HG03520 (cell line): ENCODE results near the gene ROCK2.
"Not testable (repeated sequence)": the region's sequence is repeated elsewhere in the genome, so short reads cannot be mapped to it uniquely, and the experiment has no call there.

ENCODE experiments used
- ATAC-seq: cut with Tn5 transposase; IDR thresholded peaks from one replicate; pipeline ENCODE4 v1.9.1; 2021; ENCODE audit warnings: mild to moderate bottlenecking, moderate library complexity; ENCODE audit not compliant: unreplicated experiment

ROCK2 gene

DNA sequence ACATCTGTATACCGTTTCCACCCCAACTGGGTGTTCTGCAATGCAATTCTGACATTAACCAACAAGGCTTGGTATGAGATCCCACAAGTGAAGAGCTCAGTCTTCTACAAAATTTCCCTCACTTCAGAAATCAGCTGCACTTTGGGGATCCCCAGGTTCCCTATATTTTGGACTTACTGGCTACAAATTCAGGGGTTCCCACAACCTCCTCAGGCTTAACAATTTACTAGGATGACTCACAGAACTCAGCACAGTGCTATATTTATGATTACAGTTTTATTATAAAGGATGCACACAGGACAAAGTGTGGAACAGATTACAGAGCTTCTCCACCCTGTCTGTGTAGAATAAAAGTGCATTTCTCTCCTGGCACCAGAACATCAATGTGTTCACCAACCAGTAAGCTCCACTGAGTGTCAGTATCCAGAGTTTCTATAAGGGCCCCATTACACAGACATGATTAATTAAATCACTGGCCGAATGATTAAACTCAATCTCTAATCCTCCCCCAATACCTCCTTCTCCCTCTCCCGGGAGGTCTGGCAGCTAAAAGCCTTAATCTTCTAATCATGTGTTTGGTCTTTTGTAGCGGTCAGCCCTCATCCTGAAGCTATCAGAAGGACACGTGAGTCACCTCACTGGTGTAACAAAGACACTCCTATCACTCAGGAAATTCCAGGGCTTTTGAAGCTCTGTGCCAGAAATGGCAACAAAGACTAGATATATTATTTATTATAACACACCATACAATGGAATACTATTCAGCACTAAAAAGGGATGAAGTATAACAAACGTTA lies 104.6 kb downstream of the ROCK2 start:
- no peak for ATAC-seq

DNA sequence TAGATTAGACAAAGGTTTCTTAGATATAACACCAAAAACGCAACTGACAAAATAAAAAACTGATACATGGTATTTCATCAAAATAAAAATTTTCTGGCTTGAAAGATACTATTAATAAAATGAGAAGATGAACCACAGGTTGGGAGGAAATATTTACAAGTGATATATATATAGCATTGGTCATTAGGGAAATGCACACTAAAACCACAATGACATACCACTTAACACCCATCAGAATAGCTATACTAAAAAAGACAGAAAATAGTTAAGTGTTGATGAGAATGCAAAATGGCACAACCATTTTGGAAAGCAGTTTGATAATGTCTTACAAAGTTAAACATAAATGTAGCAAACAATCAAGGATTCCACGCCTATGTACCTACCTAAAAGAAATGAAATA lies 105.3 kb downstream of the ROCK2 start:
- ATAC-seq = no peak

DNA sequence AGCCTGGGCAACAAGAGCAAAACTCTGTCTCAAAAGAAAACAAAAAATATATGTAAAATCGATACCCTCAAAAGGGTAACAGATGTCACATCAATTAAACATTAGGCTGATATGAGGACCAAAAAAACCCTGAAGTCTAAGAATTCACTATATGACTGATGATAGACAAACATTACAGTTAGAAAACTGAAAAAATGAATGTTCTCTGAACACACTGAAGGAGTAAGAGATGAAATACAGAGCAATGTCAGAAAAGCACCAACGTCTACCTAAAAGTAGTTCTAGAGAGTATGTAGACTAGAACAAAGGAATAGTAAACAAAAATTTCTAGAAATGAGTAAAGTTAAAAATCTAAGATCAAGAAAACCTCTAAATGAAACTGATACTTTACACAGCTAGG lies 107.3 kb downstream of the ROCK2 start:
- ATAC-seq = no peak

DNA sequence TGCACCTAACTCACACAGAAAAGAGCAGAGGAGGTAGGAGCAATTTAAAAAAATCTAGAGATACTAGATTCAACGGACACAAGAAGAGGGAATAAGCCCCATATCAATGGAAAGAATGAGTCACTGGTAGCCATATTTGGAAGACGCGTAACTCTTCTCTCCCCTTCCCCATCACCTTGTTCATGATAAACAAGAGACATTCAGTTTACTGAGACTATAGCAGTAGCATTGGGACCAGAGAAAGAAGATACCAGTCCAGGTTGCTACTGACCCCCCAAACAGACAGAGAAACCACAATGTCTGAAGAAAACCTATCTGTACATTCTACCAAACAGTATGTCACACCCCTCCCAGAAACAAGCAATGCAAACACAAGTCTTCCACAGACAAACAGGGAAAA lies 108.1 kb downstream of the ROCK2 start:
- no peak for ATAC-seq

DNA sequence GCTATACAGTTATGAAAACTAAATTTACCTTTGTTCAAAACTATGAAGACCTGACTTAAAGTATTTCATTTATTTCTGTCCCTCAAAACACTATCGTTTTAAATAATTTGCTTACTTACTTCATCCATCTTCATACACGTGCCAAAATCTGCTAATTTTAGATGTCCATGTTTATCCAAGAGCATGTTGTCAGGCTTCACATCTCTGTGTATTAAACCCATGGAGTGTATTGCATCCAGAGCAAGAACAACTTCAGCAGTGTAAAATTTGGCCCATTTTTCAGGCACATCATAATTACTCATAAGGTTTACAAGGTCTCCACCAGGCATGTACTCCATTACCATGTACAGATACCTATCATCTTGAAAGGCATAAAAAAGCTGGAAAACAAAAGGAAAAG lies 108.9 kb downstream of the ROCK2 start:
- no peak for ATAC-seq

DNA sequence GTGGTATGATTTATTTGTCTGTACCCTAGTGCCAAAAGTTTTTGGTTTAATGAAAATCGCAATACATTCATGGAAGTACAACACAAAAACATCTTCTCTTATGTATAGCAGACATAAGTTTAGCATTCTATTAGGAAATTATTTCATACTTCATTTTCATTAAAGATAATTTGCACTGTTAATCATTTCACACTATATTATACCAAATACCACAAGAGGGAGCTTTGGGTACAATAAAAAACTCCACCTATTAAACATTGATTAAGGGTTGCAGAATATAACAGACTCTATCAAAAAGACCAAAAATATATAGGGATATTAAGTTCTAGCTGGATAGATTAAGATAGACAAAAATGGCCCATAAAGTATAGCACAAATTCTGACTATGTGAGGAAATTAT lies 110.1 kb downstream of the ROCK2 start:
- ATAC-seq = no peak

DNA sequence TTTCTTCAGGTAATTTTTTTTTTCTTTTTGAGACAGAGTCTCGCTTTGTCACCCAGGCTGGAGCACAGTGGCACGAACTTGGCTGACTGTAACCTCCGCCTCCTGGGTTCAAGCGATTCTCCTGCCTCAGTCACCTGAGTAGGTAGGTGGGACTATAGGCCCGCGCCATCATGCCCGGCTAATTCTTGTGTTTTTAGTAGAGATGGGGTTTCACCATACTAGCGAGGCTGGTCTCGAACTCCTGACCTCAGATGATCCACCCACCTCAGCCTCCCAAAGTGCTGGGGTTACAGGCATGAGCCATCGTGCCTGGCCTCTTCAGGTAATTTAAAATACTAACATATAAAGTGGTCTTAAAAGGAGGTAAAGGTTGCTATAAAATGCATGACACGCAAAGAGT lies 113.2 kb downstream of the ROCK2 start:
- ATAC-seq = not testable (repeated sequence)

DNA sequence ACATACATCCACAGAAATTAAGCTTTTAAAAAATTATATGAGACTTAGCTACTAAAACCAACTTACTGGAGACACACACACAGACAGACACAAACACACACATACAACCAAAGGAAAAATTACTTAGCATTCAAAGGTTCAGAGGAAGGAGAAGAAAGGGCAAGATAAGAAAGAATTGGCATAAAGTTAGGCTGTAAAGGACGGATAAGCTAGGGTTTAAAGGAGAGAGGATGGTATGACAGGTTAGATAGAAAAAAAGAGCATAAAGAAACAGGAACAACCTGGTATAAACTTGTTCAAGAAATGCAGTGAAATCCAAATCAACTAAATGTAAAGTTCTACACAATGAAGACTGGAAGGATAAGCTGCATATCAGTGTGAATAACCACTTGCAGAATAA lies 115.7 kb downstream of the ROCK2 start:
- no peak for ATAC-seq

DNA sequence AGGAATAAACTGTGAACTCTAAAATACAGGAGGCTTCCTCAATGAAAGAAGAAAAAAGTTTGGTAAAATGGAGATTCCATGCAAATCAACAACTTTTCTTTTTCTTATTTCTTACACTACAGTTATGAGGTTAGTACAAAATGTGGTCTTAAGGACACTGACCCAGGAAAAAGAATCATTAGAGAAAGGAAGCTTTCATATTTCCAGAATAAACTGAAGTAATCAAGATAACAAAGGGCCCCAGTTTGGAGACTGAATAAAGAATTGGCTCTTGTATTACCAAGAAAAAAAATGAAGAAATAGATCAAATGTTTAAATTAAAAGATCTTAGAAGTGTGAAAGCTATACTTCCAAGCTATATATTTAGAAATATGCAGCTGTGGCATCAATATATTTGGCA lies 116.8 kb downstream of the ROCK2 start:
- ATAC-seq = no peak

DNA sequence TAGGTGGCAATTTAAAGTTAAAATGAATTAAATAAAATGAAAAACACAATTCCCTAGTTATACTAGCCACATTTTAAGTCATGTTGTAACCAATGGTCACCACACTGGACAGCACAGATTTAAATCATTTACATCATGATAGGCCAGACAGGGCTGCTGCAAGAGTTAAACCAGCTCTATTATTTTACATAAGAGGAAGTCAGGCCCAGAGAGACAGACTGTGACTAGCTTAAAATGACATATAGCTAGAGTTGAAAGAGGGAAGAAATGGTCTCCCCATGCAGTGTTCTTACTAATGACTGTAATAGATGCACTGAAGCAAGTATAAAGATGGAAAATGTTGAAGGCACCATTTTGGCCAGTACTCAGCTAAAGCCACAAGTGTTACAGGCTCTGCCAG lies 119.5 kb downstream of the ROCK2 start:
- no peak for ATAC-seq

DNA sequence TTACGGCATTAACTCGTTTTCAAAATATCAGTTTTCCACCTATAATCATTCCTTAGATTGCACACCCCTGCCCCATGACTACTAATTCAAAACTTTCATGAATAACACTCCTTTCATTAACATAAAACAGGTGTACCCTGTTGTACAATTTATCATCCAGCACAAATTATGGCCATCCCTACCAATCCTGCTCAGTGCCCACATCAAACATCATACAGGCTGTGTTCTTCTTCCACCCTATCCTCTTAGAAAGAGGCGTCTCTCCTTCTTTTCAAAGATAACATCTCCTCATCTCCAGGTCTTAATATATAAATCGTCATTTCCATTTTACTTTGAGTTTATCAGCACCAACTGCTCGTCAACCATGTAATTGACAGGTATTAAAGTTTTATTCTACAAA lies 121.6 kb downstream of the ROCK2 start:
- no peak for ATAC-seq

DNA sequence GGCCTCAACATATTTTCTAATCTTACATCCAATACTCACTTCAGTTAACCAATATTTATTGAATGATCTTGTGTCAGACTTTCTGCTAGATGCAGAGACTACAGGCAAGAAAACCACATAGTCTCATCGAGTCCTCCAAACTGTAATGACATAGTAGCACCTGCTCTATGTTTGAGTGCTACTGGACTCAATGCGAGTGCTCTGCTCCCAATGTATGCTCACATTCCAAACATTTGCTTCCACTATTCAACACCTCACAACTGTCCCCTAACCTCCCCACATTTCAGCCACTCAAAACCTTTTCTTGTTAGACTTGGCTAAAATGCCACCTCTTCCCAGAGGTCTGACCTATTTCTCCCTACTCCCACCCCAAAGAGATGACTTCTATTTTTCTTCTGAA lies 124.0 kb downstream of the ROCK2 start:
- no peak for ATAC-seq

DNA sequence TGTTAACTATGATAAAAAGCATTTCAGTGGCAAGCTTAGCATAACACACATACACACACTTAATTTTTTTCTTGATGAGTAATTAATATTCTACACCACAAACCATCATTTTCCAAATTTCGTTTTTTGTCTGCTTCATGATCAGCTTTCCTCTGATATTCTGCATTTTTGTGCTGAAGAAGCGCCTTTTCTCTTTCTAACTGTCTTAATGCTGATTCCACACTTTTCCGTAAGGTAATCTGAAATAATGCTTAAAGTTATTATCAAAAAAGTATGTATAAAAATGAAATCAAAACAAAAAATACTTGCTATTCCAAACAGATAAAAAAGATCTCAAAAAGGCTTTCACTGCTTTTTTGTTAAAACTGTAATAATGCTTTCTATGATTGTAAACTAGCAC lies 129.0 kb downstream of the ROCK2 start:
- ATAC-seq = no peak

DNA sequence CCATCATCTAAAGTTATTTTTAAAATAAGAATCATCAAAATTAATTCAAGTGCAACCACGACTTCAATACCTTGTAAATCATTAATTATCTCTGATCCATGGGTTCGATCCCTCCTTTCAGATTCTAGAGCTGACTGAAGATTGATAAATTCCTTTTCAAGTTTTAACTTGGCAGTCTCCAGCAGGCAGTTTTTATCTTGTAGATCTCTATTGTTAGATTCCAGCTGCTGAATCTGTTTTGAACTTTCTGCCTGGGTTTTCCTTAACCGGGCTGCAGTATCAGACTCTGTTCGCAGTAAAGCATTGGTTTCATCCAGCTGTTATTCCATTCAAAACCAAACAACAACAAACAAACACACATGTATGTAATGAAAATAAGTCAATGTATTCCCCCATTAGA lies 129.7 kb downstream of the ROCK2 start:
- no peak for ATAC-seq

DNA sequence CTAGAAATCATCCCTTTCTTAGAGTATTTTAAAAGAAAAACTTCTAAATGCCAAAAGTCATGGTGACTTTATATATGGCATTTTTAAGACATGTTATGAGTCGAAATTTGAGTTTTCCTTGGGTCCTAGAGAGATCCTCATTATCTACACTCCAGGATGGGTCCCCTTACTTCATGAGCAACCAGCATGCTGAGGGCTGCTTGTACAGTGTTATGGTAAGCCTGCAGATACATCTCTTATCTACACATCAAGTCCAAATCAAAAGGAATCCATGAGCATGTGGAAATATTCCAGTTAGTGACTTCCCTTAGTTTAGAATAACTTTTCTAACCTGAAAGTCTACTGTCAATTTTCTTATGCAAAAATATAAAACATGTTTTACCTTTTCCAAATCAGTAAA lies 130.5 kb downstream of the ROCK2 start:
- ATAC-seq = no peak

DNA sequence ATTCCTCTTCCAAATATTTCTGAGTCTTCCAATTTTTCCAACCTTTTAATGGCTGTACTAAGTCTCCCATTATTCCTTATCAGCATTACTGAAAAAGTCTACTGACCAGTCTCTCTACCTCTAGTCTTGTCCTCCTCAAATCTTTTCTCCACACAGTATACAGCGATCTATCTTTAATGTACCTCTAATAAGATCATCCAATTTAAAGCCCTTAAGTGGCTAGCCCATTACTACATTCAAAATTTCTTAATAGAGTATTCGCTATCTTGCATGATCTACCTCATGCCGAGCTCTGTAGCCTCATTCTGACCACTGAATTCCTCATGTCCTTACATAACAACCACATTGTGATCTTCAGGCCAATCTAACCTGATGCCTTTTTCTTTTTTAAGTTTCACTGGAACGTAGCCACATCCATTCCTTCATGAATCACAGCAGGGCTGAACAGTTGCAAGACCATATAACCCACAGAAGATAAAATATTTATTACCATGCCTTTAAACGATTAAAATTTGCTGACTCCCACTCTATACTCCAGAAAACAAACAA lies 131.3 kb downstream of the ROCK2 start:
- no peak for ATAC-seq

DNA sequence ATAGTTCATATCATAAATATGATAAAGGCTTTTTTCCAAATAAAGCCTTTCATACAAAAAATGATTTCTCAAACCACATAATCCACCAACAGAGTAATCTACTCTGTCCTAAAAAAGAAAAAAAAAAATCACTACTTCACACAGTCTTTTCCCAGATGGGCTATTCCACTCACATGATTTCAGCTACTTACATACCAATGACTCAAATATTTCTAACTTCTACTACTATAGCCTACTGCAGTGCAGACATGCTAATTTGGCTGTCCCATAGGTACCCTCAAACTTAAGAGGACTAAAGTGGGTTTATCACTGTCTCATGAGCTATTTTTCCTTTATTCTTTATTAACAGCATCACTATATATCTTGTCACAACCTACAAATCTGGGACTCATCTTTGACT lies 131.8 kb downstream of the ROCK2 start:
- ATAC-seq = no peak

DNA sequence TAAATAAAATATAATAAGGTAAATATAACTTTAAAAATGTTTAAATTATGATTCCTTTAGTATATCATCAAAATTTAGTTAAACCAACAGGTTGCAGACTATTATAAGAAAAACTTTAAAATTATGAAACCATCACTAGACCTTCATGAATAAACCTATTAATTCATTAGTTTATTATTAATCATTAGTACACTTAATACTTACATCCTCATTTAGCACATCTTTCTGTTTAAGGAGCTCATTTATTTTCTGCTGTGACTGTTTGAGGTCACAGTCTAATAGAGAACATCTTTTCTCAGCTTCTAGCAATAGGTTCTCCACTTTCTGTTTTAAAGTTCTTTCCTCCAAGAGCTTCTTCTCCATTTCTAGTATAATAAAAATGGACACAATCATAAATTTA lies 136.4 kb downstream of the ROCK2 start:
- no peak for ATAC-seq

DNA sequence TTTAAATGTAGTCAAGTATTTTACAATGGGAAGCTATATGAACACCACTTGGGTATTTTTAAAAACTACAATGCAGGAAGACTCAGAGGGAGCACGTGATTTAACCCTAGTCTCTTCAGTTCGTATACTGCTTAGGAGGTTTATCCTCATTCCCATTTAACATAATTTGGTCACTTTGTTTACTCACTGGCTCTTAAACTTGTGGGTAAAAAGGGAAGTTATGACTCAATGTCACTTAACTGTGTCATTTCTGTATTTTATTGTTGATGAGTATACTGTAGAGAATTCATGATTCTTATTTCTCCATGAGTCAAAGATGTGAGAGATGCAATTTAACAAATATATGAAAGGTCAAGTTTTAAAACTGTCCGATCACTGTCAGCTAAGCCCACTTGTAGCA lies 141.0 kb downstream of the ROCK2 start:
- ATAC-seq = peak; percentile 46

DNA sequence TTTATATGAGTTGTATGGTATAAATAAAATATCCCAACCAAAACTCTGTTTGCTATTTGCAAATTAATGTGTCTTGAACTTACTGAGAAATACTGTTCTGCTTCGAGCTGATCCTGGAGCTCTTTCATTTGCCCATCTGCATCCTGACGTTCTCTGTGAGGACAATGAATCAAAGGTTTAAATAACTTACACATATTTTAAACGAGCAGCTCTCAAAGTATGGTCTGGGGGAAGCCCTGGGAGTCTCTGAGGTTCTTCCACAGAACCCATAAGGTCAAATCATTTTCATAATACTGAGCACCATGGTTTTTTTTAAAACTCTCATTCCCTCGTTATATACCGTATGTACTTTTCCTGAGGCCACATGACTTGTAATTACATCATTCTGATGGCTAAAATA lies 142.5 kb downstream of the ROCK2 start:
- no peak for ATAC-seq

DNA sequence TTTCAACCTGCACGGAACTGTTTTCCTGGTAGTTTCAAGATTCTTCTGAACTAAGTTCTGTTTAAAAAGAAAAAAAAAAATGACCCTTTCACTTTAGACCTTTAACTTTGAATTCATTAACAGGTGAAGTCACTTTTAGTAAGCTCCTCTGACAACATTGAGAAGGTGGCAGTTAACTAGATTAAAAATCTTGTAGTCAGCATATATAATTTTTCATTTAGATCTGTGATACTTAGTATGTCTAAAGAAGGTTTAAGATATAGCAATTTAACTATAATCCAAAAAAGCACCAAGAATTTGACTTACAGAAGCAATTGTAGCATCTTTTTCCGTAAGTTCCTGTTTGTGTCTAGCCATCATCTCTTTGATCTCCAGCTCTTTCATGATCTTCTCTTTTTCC lies 143.8 kb downstream of the ROCK2 start:
- ATAC-seq = no peak

DNA sequence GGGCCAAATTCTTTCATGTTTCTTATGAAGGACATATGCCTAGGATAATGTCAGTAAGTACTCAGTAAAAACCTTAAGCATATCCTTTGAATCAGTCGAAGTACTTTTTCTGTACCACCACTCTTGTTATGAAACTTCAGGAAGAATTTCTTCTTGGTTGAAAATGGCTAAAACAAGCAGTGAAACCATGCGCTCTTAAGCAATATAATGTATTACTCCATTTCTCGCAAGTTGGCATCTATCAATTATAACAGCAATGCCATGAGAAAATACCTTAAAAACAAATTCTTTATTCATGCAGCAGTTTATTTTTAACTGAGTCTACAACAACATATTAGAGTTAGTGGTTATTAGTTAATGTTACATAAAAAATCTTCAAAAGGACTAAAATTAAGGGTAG lies 148.2 kb downstream of the ROCK2 start:
- ATAC-seq = no peak

DNA sequence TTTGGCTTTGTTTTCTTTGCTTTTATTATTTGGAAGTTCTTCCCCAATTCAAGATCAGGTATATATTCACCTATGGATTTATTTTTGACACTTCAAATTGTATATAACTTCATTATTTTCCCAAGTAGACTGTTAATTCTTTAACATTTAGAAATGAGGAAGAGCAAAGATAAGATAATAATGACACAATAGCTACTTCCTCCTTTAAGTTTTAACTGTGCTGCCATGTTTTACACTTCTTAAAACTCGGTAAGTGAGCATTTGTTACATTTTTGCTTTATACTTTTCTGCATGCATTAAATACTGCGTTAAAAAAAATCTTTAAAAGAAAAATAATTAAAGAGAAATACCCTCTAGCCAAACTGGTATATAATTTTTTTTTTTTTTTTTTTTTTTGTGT lies 156.7 kb downstream of the ROCK2 start:
- no peak for ATAC-seq
